ENCODE measurements around the gene CLDN7. TPM values are rescaled to one million over a fixed set of nuclear protein-coding genes. Genes with fewer than 3 reads are reported as not detected.

Gene CLDN7
- total RNA-seq, 4 donors from 2014 or later = 2.0 to 5.9 (median 2.4) TPM; not detected in 1

GRCh38 chr17:7215652-7216180, 46.6 kb downstream of the CLDN7 start:
- Histone ChIP-seq H3K36me3 (no peaks in the 10 kb centered on the region), H3K4me1 (peaks cover 0 to 71% (median 35%) of the 10 kb centered on the region in 4 donors), H3K27ac (peak overlapping the region in 3 of 4 donors; percentile 51 to 98 (median 97)), H3K4me3 (peak overlapping the region in 1 of 4 donors; percentile 54), H3K27me3 (peaks cover 0 to 11% of the 10 kb centered on the region in 2 donors), H3K9me3 (no peaks in the 10 kb centered on the region)
- TF ChIP-seq CTCF (IDR thresholded peaks at IDR 0.05) = no peak
- TF ChIP-seq POLR2A (IDR thresholded peaks at IDR 0.05) = no peak
- no peak for DNase-seq (ENCODE audit: low spot score in 2 of 2)
- WGBS, 2 donors = 3 to 13% methylated on average over 7 to 10 of the region's 10 CpGs

- Histone ChIP-seq H3K27me3 (peaks cover 0 to 11% of the 10 kb centered on the region in 2 donors), H3K27ac (peak overlapping the region in 3 of 4 donors; percentile 51 to 98 (median 97)), H3K4me1 (peaks cover 0 to 66% (median 31%) of the 10 kb centered on the region in 4 donors), H3K36me3 (no peaks in the 10 kb centered on the region), H3K9me3 (no peaks in the 10 kb centered on the region), H3K4me3 (peak overlapping the region in 2 of 4 donors; percentile 45 to 54)
- WGBS, 2 donors = 13 to 16% methylated on average over 8 to 9 of the region's 9 CpGs
- DNase-seq (ENCODE audit: low spot score in 2 of 2) = peak in 1 of 2 donors; percentile 94
- TF ChIP-seq EP300 (IDR thresholded peaks at IDR 0.05) (no peak), POLR2A (IDR thresholded peaks at IDR 0.05) (no peak), CTCF (IDR thresholded peaks at IDR 0.05) (no peak)
Measured at GRCh38 chr17:7215136-7215638, 47.1 kb downstream of the CLDN7 start.

- 1% methylated on average over 41 to 45 of the region's 45 CpGs for WGBS, 2 donors
- Histone ChIP-seq H3K4me1 (peaks cover 0 to 64% (median 31%) of the 10 kb centered on the region in 4 donors), H3K27me3 (peaks cover 0 to 11% of the 10 kb centered on the region in 2 donors), H3K36me3 (no peaks in the 10 kb centered on the region), H3K4me3 (peak overlapping the region; percentile 28 to 54 (median 41)), H3K27ac (peak overlapping the region; percentile 11 to 98 (median 74)), H3K9me3 (no peaks in the 10 kb centered on the region)
- DNase-seq (ENCODE audit: low spot score in 2 of 2) = peak; percentile 94 to 96
- TF ChIP-seq CTCF (IDR thresholded peaks at IDR 0.05) (peak in 4 of 5 experiments; percentile 55 to 63 (median 61)), EP300 (IDR thresholded peaks at IDR 0.05) (peak; percentile 38 to 45), POLR2A (IDR thresholded peaks at IDR 0.05) (no peak)
Measured at GRCh38 chr17:7214300-7215135, 47.8 kb downstream of the CLDN7 start.

GRCh38 chr17:7213895-7214299, 48.4 kb downstream of the CLDN7 start:
- TF ChIP-seq CTCF (IDR thresholded peaks at IDR 0.05) (peak in 1 of 5 experiments; percentile 14), EP300 (IDR thresholded peaks at IDR 0.05) (no peak)
- peak overlapping the region; percentile 28 to 54 (median 41) for H3K4me3 ChIP-seq
- DNase-seq (ENCODE audit: low spot score in 2 of 2) = peak in 1 of 2 donors; percentile 55
- peaks cover 0 to 11% of the 10 kb centered on the region in 2 donors for H3K27me3 ChIP-seq
- no peaks in the 10 kb centered on the region for H3K36me3 ChIP-seq
- H3K4me1 ChIP-seq = peaks cover 0 to 58% (median 28%) of the 10 kb centered on the region in 4 donors
- WGBS, 2 donors = 5% methylated on average over 15 of the region's 15 CpGs
- H3K27ac ChIP-seq = peak overlapping the region in 3 of 4 donors; percentile 51 to 98 (median 97)
- H3K9me3 ChIP-seq = no peaks in the 10 kb centered on the region

All from tibial nerve (tissue), 4 donors.